ENCODE results near the gene CNFN. TPM values are rescaled to one million over a fixed set of nuclear protein-coding genes. Genes with fewer than 3 reads are reported as not detected.

Gene CNFN
- total RNA-seq, 2 experiments from 2014 or later = not detected

- Mint-ChIP-seq H3K27me3 (no peaks in the 10 kb centered on the region), H3K27ac (no peak overlapping the region), H3K36me3 (peaks cover 14% of the 10 kb centered on the region), H3K9me3 (no peaks in the 10 kb centered on the region), H3K4me1 (peaks cover 13% of the 10 kb centered on the region), H3K4me3 (no peak overlapping the region)
- ATAC-seq (ENCODE audit: low read depth) (no peak), DNase-seq (no peak)
- POLR2A ChIA-PET = no interaction called here
Measured at GRCh38 chr19:42403586-42403985, 13.5 kb upstream of the CNFN start.

DNA sequence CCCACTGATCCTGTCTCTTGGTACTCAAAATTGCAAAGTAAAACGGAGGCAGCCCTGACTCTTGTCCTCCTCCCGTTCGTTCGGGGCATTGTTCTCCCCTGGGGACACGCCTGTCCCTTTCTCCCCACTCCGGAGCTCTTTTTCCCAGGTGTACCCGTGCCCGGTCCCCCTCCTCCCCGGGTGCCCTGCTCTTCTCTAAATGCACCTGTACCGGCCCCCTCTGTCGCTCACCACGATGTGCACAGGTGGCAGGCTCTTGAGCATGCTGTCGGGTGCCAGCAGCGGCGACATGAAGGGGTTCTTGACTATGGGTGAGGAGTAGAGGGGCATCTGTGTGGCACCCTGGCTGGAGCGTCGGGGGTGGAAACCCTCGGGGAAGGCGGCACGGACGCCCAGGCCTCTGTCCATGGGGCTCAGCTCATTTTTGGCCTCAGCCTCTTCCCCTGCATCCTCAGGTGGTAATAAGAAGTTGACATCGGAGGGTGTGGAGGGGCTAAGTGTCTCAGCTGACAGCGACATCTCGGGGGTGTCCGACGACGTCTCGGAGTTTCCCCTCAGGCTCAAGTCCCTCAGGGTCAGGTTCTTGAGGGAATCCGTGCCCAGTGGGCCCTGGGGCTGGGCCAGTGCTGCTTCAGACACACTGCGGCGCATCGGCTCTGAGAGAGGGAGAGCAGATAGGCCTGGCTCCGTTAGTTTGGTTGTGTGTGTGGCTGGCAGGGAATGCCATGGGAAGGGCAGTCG, 12.4 kb upstream of the CNFN start:
- Mint-ChIP-seq H3K9me3 (no peaks in the 10 kb centered on the region), H3K36me3 (peaks cover 17% of the 10 kb centered on the region), H3K4me1 (peaks cover 18% of the 10 kb centered on the region), H3K27ac (peak overlapping the region; percentile 70), H3K27me3 (no peaks in the 10 kb centered on the region), H3K4me3 (peak overlapping the region; percentile 82)
- ATAC-seq (ENCODE audit: low read depth) (no peak), DNase-seq (no peak)
- POLR2A ChIA-PET = interaction anchor here (0.6 to 1.9 kb wide), 3 partner anchors 21 to 1257 kb away, joined by 3 to 7 read pairs (median 5); no protein-coding TSS in a partner anchor

DNA sequence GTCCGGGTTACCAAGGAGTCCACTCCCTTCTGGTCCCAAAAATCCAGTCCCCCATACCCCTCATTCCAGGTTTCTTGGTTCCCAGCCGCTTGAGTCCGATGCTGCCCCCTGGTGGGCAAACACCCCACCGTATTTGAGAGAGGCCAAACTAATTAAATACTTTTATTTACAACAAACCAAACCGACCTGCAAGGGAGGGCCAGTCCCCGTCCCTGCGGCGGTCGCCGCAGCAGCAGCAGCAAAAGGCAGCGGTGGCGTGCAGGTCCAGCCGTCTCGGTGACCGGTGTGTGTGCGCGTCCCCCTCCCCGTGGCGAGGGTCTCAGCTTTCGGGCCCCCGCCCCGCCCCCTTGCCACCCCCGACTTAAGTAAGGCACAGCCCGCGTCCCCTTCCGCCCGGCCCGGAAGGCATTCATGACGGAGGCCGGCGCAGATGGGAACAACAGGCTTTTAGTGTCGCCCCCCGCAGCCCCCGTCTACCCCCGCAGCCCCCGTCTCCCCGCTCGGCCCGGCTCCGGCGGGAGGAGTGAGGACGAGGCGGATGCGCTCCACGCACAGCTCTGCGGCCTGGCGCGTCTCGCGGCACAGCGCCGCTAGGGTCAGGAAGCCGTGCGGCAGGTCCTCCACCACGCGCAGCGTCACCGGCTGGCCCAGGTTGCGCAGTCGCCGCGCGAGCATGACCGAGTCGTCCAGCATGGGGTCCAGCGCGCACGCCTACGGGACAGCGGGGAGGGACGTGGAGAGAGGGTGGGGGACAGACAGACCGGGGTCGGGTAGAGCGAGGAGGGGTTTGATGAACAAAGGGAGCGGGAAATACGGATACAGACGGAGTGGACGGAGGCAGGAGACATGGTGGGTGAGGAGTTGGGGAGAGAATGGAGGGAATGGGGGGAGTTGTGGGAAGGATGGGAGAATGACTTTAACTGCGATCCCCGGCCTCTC, 11.5 kb upstream of the CNFN start:
- H3K27ac Mint-ChIP-seq = peak overlapping the region; percentile 78
- no peaks in the 10 kb centered on the region for H3K9me3 Mint-ChIP-seq
- POLR2A ChIA-PET = interaction anchor here (0.6 to 1.9 kb wide), 3 partner anchors 22 to 1258 kb away, joined by 3 to 7 read pairs (median 5); no protein-coding TSS in a partner anchor
- peaks cover 2% of the 10 kb centered on the region for H3K27me3 Mint-ChIP-seq
- DNase-seq (peak; percentile 79), ATAC-seq (ENCODE audit: low read depth) (peak; percentile 65)
- peaks cover 23% of the 10 kb centered on the region for H3K4me1 Mint-ChIP-seq
- peak overlapping the region; percentile 82 for H3K4me3 Mint-ChIP-seq
- H3K36me3 Mint-ChIP-seq = peaks cover 15% of the 10 kb centered on the region

- peaks cover 31% of the 10 kb centered on the region for H3K4me1 Mint-ChIP-seq
- H3K4me3 Mint-ChIP-seq = no peak overlapping the region
- no peak for ATAC-seq (ENCODE audit: low read depth)
Measured at GRCh38 chr19:42400404-42400803, 10.3 kb upstream of the CNFN start.

GRCh38 chr19:42397263-42398166, 7.4 kb upstream of the CNFN start:
- POLR2A ChIA-PET = interaction anchor here (0.5 to 1.5 kb wide), 3 partner anchors 9 to 584 kb away, joined by 3 to 6 read pairs (median 4); no protein-coding TSS in a partner anchor
- Mint-ChIP-seq H3K36me3 (peaks cover 10% of the 10 kb centered on the region), H3K27ac (peak overlapping the region; percentile 92), H3K9me3 (no peaks in the 10 kb centered on the region), H3K4me1 (peaks cover 33% of the 10 kb centered on the region), H3K4me3 (peak overlapping the region; percentile 98), H3K27me3 (peaks cover 2% of the 10 kb centered on the region)
- ATAC-seq (ENCODE audit: low read depth) = no peak
- DNase-seq = no peak

More at GRCh38 chr19:42400404-42400803, 10.3 kb upstream of the CNFN start:
- DNase-seq = no peak
- POLR2A ChIA-PET = interaction anchor here (1.9 kb wide), 1 partner anchor 23 kb away, joined by 7 read pairs; no protein-coding TSS in a partner anchor
- Mint-ChIP-seq H3K36me3 (peaks cover 13% of the 10 kb centered on the region), H3K27me3 (peaks cover 2% of the 10 kb centered on the region), H3K27ac (no peak overlapping the region), H3K9me3 (no peaks in the 10 kb centered on the region)

GRCh38 chr19:42396381-42397262, 6.5 kb upstream of the CNFN start:
- Mint-ChIP-seq H3K27me3 (peaks cover 2% of the 10 kb centered on the region), H3K4me1 (peaks cover 29% of the 10 kb centered on the region), H3K27ac (peak overlapping the region; percentile 92), H3K9me3 (no peaks in the 10 kb centered on the region), H3K36me3 (peaks cover 7% of the 10 kb centered on the region), H3K4me3 (peak overlapping the region; percentile 98)
- DNase-seq = peak; percentile 98
- POLR2A ChIA-PET = interaction anchor here (0.9 to 1.5 kb wide), 3 partner anchors 10 to 44 kb away, joined by 3 to 6 read pairs (median 4); no protein-coding TSS in a partner anchor
- peak; percentile 96 for ATAC-seq (ENCODE audit: low read depth)

- Mint-ChIP-seq H3K4me3 (no peak overlapping the region), H3K9me3 (no peaks in the 10 kb centered on the region), H3K27me3 (peaks cover 14% of the 10 kb centered on the region), H3K4me1 (peaks cover 23% of the 10 kb centered on the region), H3K36me3 (peaks cover 4% of the 10 kb centered on the region), H3K27ac (no peak overlapping the region)
- ATAC-seq (ENCODE audit: low read depth) = no peak
- POLR2A ChIA-PET = no interaction called here
- no peak for DNase-seq
Measured at GRCh38 chr19:42394751-42395150, 4.7 kb upstream of the CNFN start.

DNA sequence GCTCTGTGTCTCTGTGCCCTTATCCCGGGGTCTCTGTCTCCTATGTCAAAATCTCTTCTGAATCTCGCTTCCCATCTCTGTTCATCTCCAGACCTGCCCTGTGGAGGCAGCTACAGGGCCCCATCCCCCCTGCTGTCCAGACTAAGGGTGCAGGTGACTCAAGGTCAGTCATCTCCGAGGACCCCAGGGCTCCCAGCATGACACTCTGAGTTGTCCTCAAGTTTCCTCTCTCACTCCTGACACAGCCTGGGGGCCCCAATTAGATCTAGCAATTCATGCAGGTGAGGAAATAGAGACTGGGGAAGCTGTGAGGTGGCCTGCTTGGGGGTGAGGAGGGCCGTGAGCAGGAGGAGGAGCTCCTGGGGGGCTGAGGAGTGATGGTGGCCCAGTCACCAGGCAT, 2.1 kb upstream of the CNFN start:
- Mint-ChIP-seq H3K9me3 (no peaks in the 10 kb centered on the region), H3K27me3 (peaks cover 19% of the 10 kb centered on the region), H3K4me3 (no peak overlapping the region), H3K27ac (no peak overlapping the region), H3K4me1 (peaks cover 13% of the 10 kb centered on the region), H3K36me3 (no peaks in the 10 kb centered on the region)
- POLR2A ChIA-PET = no interaction called here
- ATAC-seq (ENCODE audit: low read depth) = no peak
- no peak for DNase-seq

- ATAC-seq (ENCODE audit: low read depth) (no peak), DNase-seq (no peak)
- no peak overlapping the region for H3K4me3 Mint-ChIP-seq
- POLR2A ChIA-PET = no interaction called here
- H3K9me3 Mint-ChIP-seq = no peaks in the 10 kb centered on the region
- no peaks in the 10 kb centered on the region for H3K36me3 Mint-ChIP-seq
- peaks cover 28% of the 10 kb centered on the region for H3K27me3 Mint-ChIP-seq
- peaks cover 7% of the 10 kb centered on the region for H3K4me1 Mint-ChIP-seq
- H3K27ac Mint-ChIP-seq = no peak overlapping the region
Measured at GRCh38 chr19:42388851-42389489, 1.1 kb downstream of the CNFN start.

- Mint-ChIP-seq H3K36me3 (no peaks in the 10 kb centered on the region), H3K4me3 (peak overlapping the region; percentile 42), H3K4me1 (peaks cover 7% of the 10 kb centered on the region), H3K27ac (no peak overlapping the region), H3K27me3 (peaks cover 31% of the 10 kb centered on the region), H3K9me3 (no peaks in the 10 kb centered on the region)
- peak; percentile 85 for DNase-seq
- POLR2A ChIA-PET = interaction anchor here (0.7 kb wide), 1 partner anchor 213 kb away, joined by 6 read pairs; no protein-coding TSS in a partner anchor
- ATAC-seq (ENCODE audit: low read depth) = peak; percentile 92
Measured at GRCh38 chr19:42386974-42387707, 3.0 kb downstream of the CNFN start.

DNA sequence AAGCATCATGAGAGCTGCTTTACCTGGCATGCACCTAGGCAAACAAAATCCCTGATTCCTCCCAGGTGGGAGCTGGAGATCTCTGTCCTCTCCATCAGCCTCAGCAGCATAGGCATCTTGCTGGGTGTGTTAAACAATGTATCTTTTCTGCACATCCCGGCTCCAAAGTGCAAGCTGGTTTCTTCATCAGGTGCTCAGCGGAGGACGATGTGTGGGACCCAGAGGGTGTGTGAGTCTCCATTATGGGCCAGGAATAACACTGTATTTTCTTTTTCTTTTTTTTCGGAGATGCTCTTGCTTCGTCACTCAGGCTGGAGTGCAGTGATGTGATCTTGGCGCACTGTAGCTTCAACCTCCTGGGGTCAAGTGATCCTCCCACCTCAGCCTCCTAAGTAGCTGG, 9.9 kb downstream of the CNFN start:
- Mint-ChIP-seq H3K27ac (no peak overlapping the region), H3K4me1 (peaks cover 4% of the 10 kb centered on the region), H3K27me3 (peaks cover 17% of the 10 kb centered on the region), H3K9me3 (no peaks in the 10 kb centered on the region), H3K4me3 (no peak overlapping the region), H3K36me3 (no peaks in the 10 kb centered on the region)
- POLR2A ChIA-PET = no interaction called here
- DNase-seq (no peak), ATAC-seq (ENCODE audit: low read depth) (no peak)
